DND-41 (cell line): ENCODE results near the gene MOV10L1.

Experiments used
- EZH2 ChIP-seq: IDR thresholded peaks from 3 replicates; pipeline ENCODE4 v1.6.1; 2012; ENCODE audit warnings: borderline replicate concordance, low read depth, mild to moderate bottlenecking, moderate library complexity, low read length, inconsistent platforms; ENCODE audit not compliant: severe bottlenecking
- TF ChIP-seq, protein P1 (sequence below): IDR thresholded peaks from 2 replicates; pipeline ENCODE4 v1.5.1; 2012; ENCODE audit warnings: borderline replicate concordance, low read length, moderate library complexity, mild to moderate bottlenecking; ENCODE audit not compliant: poor library complexity, severe bottlenecking; ENCODE audit errors: extremely low read depth

DNA sequence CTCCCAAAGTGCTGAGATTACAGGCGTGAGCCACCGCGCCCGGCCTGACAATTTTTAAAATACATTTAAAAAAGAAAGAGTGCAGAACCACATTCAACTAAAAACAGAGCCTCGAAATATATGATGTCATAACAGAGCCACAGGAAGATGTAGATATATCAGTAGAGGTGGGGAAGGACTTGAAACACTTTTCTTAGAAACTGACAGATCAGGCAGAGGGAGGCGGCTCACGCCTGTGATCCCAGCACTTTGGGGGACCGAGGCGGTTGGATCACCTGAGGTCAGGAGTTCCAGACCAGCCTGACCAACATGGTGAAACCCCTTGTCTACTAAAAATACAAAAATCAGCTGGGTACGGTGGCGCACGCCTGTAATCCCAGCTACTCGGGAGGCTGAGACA, 11.6 kb upstream of the MOV10L1 start:
- TF ChIP-seq, protein P1, sequence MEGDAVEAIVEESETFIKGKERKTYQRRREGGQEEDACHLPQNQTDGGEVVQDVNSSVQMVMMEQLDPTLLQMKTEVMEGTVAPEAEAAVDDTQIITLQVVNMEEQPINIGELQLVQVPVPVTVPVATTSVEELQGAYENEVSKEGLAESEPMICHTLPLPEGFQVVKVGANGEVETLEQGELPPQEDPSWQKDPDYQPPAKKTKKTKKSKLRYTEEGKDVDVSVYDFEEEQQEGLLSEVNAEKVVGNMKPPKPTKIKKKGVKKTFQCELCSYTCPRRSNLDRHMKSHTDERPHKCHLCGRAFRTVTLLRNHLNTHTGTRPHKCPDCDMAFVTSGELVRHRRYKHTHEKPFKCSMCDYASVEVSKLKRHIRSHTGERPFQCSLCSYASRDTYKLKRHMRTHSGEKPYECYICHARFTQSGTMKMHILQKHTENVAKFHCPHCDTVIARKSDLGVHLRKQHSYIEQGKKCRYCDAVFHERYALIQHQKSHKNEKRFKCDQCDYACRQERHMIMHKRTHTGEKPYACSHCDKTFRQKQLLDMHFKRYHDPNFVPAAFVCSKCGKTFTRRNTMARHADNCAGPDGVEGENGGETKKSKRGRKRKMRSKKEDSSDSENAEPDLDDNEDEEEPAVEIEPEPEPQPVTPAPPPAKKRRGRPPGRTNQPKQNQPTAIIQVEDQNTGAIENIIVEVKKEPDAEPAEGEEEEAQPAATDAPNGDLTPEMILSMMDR = no peak
- no peak for TF ChIP-seq EZH2
